ENCODE data around the gene RAB42. TPM values are rescaled to one million over a fixed set of nuclear protein-coding genes. Genes with fewer than 3 reads are reported as not detected.

RAB42 gene
- total and polyA plus RNA-seq, 2 of the 8 experiments (the other 6 are each of a cell fraction or from before 2014, with no cell fraction given), result 12.5 to 16.6 TPM

DNA sequence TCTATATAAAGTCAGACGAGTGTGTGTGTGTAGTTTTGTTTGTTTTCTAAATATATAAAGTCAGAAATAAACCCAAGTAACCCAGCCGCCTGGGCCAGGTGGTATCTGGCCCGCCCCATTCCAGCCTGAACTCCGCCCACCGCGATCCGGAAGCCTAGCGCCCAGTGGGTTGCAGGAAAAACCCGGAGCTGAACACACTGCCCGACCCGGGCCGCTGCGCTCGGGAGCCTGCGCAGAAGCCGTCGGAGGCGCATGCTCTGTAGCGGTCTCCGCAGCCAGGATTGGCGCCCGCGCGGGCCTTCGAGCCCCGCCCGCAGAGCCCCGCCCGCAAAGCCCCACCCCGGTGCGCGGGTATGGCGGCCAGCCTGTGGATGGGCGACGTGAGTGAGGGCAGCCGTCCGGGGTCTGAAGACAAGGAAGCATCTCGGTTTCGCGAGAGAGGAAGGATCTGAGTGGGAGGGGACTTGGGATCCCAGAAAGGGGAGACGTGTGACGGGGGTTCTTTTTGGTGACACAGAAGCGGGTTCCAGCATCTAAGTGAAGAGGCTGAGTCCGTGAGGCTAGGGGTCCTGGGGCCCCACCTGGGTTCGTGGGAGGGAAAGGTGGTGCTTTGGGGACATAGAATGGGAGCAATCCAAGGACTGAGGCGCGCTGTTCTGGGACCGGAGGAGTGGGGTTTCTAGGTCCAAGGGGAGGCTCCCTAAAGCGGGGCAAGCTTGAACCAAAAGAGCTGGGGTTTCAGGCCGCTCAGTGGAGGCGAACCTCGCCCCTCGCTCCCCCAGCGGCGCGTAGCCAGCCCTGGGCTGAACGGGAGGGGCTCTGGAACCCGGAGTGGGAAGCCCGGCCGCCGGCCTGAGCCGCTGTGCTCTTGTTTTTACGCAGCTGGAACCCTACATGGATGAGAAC is 39.1 kb upstream of the RAB42 start, which contains the start of gene TRNAU1AP (continued):
- TF ChIP-seq, protein P1, sequence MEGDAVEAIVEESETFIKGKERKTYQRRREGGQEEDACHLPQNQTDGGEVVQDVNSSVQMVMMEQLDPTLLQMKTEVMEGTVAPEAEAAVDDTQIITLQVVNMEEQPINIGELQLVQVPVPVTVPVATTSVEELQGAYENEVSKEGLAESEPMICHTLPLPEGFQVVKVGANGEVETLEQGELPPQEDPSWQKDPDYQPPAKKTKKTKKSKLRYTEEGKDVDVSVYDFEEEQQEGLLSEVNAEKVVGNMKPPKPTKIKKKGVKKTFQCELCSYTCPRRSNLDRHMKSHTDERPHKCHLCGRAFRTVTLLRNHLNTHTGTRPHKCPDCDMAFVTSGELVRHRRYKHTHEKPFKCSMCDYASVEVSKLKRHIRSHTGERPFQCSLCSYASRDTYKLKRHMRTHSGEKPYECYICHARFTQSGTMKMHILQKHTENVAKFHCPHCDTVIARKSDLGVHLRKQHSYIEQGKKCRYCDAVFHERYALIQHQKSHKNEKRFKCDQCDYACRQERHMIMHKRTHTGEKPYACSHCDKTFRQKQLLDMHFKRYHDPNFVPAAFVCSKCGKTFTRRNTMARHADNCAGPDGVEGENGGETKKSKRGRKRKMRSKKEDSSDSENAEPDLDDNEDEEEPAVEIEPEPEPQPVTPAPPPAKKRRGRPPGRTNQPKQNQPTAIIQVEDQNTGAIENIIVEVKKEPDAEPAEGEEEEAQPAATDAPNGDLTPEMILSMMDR (IDR thresholded peaks at IDR 0.05; ENCODE audit: control extremely low read depth in 1 of 3, insufficient read depth in 1 of 3, low read depth in 1 of 3, low read length in 3 of 3), result no peak
- TF ChIP-seq POLR2AphosphoS5 (IDR thresholded peaks at IDR 0.05; ENCODE audit: low read depth, low read length) (no peak), RFX5 (IDR thresholded peaks at IDR 0.05; ENCODE audit: borderline replicate concordance, low read depth, low read length) (peak; percentile 56; the same call in 1 of the 2 replicates), TBP (IDR thresholded peaks at IDR 0.05; ENCODE audit: low read depth, low read length) (peak; percentile 61), KDM1A (IDR thresholded peaks at IDR 0.05; ENCODE audit: borderline replicate concordance, low read length) (peak; percentile 16; the same call in 1 of the 2 replicates), RAD21 (IDR thresholded peaks at IDR 0.05 in 1 of 2, conservative IDR thresholded peaks at IDR 0.05 in 1 of 2; ENCODE audit: low read depth in 2 of 2, low read length in 2 of 2) (peak; percentile 2 to 18; a peak in 1 of 4 replicates), TAF7 (optimal IDR thresholded peaks at IDR 0.05; ENCODE audit: borderline replicate concordance, low read depth, low read length) (peak; percentile 77), HDAC2 (IDR thresholded peaks at IDR 0.05; ENCODE audit: borderline replicate concordance in 1 of 2, low read depth in 2 of 2, low read length in 2 of 2) (0 out of 4 replicates have a peak, but pooled peaks of 1 of the 2 experiments have one; percentile 65), CBX5 (IDR thresholded peaks at IDR 0.05; ENCODE audit: low read depth, low read length) (no peak), PHF8 (conservative IDR thresholded peaks at IDR 0.05; ENCODE audit: low read depth, low read length) (peak; percentile 87), SP2 (IDR thresholded peaks at IDR 0.05; ENCODE audit: low read length) (no peak), ASH2L (IDR thresholded peaks at IDR 0.05; ENCODE audit: low read length) (peak; percentile 65), EZH2 (IDR thresholded peaks at IDR 0.05; ENCODE audit: low read depth, low read length, severe bottlenecking) (no peak), CHD1 (IDR thresholded peaks at IDR 0.05; ENCODE audit: low read depth, low read length) (no peak), GTF2F1 (IDR thresholded peaks at IDR 0.05; ENCODE audit: borderline replicate concordance, low read depth, low read length) (no peak), JUND (IDR thresholded peaks at IDR 0.05; ENCODE audit: low read length) (no peak)
- TF ChIP-seq, protein P2, sequence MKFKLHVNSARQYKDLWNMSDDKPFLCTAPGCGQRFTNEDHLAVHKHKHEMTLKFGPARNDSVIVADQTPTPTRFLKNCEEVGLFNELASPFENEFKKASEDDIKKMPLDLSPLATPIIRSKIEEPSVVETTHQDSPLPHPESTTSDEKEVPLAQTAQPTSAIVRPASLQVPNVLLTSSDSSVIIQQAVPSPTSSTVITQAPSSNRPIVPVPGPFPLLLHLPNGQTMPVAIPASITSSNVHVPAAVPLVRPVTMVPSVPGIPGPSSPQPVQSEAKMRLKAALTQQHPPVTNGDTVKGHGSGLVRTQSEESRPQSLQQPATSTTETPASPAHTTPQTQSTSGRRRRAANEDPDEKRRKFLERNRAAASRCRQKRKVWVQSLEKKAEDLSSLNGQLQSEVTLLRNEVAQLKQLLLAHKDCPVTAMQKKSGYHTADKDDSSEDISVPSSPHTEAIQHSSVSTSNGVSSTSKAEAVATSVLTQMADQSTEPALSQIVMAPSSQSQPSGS (IDR thresholded peaks at IDR 0.05; ENCODE audit: low read length), result no peak
- TF ChIP-seq, protein P3, sequence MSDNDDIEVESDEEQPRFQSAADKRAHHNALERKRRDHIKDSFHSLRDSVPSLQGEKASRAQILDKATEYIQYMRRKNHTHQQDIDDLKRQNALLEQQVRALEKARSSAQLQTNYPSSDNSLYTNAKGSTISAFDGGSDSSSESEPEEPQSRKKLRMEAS (IDR thresholded peaks at IDR 0.05), result peak; percentile 75
